GM18517 (cell line): ENCODE results near the gene TNFAIP8L3.

ENCODE experiments used
- ATAC-seq: cut with Tn5 transposase; IDR thresholded peaks from one replicate; pipeline ENCODE4 v1.9.1; 2021; ENCODE audit warnings: mild to moderate bottlenecking, moderate library complexity; ENCODE audit not compliant: unreplicated experiment

The TNFAIP8L3 gene

DNA sequence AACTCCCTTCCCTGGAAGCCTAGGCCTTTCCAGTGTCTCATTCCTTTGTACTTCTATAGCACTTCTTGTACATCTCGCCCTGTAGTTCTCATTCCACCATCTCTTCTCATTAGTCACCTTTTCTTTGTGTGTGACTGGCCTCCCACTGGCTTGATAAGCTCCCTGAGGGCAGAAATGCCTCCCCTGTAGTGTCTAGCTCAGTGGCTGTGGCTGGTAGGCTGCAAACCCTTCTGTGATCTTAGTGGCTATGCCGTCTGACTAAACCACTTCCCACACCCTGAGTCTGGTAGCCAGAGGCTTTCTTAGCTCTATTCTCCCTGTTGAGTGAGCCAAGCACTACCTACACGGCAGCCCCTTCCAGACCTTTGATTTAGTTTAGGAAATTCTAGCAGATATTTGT is 24.4 kb upstream of the TNFAIP8L3 start:
- ATAC-seq: no peak

DNA sequence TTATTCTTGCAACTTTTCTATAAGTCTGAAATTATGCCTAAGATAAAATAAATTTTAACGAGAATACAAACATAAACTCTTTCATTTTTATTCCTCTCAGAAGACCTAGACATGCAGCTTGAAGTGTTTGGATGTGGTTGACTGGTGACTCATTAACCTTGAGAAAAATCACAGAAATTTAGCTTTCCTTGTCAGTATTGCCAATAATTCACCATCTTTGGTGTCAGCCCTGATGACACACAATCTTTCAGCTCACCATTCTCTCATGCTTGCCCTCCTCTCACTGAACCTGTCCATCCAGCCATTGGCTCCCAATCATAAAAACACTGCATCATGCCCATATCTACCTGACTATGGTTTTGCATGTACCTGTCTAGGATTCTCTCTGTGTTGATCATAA is 22.6 kb upstream of the TNFAIP8L3 start:
- ATAC-seq: no peak

DNA sequence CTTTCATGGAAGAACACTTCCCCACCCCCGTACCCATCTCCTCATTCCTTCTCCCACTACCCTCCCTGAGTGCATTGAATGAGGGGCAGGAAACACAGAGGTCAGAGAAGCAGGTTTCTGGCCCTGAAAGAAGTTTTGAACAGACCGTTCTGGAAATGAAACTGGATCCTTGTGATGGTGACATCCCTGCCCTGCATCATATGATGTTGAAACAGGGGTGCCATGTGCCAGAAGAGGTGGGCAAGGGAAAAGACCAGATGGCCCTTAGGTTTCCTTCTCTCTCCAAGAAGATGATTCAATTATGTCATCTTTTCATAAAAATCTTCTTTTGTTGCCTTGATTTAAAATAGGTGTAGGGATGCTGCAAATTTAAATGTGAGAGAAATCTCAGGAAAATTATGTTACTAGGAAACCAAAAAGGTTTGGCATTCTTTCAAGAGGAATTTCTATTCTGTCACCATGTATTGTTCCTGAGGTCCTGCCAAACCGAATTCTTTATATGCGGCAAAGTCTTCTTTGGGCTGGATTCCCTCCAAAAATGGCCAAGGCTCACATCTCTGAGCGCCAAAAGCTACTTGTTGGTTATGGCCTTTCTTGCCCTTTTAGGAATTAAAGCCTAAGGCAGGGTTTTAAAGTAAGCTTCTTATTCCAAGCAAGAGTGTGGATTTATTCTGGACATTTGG is 19.9 kb upstream of the TNFAIP8L3 start:
- ATAC-seq: no peak

DNA sequence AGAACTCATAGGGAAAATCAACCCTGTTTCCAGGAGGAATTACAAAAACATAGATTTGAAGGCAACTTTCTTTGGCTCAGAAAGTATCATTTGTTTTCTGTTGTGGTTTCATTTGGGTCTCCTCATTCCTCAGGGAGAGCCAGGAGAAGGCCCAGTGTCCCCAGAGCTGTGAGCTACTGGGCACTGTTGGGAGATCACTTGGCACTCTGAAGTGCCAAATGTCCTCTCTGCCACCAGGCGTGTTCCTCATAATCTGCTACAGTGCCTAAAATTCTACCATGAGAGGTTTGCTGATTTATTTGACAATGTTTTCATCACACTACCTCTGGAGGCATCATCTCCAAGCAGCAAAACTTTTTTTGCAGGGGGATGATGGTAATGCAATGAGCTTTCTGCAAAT is 17.4 kb upstream of the TNFAIP8L3 start:
- ATAC-seq: no peak

DNA sequence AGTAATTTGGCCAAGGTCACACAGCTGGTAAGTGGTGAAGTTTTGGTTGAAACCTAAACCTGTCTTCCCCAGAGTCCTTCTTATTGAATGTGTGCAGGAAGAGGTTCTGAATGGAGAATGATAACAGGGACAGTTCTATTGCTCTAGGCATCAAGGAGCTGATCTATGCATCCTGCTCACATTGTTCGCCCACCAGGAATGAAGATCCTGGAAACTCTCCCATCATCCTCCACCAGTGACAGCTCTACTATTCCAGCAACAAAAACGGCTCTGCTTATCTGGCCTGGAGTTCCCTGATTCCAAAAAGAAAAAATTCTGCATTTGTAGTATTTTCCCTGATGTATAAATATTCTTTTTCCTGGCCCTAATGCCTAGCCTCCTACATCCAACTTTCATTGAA is 16.4 kb upstream of the TNFAIP8L3 start:
- no peak for ATAC-seq

DNA sequence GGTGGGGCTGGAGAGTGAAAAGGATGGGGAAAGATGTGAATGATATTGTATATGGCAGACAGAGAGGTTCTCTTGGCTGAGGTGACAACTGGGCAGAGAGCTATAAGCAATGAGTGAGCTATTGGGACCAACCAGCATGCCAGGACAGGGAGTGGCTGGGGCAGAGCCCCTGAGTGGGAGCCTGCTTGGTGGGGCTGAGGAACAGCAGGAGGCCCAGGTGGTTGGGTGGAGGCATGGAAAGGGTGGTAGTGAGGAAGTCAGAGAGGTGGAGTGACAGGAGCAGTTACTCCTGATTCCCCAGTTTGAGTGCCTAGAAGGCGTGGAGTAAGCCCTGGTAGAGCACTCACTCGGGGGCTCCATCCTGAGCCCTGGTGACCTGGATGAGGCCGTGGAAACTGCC is 15.5 kb upstream of the TNFAIP8L3 start:
- ATAC-seq: no peak

DNA sequence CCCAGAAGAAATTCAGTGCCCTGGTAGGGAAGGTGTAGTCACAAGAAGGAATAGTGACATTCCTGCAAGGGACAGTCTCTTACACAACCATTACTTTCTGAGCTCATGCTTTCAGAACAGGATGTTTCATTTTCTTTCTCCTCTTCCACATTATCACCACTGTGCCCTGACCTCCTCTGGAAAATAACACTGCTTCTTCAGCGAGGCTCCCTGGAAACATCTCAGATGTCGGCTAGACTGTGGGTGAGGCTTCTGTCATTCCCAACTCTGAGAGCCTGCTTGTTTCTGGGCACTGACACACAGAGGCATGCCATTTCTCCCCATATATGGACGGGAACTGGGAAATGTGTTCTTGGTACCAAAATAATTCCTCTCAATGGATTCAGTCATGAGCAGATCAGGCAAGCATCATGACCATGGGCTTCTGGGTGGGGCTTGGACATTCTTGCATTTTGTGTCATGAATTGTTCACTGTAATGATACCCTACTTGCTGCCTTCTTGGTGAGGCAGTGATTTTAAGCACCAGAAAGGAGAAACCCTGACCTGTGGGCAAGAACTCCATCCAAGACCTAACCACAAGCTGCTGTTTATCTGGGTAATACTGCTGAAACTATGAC is 14.3 kb upstream of the TNFAIP8L3 start:
- no peak for ATAC-seq

DNA sequence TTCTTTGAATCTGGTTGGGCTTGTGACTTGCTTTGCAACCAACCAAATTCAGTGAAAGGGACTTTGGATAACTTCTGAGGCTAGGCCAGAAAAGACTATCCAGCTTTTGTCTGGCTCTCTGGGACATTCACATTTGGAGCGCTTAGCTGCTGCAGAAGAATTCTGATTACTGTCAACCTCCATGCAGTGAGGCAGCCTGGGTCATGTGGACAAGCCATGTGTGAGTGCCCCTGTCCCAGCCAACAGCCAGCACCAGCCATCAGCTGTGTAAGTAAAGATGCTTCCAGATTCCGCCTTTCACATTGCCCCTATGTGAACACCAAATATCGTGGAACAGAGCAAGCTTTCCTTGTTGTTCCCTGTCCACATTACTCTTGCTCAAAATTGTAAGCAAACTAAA is 12.9 kb upstream of the TNFAIP8L3 start:
- ATAC-seq: no peak

DNA sequence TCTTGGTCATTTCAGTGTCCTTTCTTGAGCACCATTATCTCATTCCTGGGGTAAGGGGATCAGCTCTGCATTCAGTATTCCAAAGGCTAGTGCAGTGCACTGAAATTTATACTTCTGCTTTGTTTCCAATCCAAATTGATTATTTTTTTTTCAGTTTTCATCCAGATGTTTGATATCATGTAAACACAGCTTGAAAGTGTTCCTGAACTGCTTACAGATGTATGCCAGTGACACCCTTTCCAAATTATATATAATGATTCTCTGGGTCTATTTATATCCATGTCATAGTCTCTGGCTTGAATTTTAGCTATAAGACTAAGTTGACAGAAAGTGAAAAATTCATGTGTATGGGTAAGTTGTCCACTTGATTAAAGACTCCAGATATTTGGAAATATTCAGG is 11.8 kb upstream of the TNFAIP8L3 start:
- no peak for ATAC-seq

DNA sequence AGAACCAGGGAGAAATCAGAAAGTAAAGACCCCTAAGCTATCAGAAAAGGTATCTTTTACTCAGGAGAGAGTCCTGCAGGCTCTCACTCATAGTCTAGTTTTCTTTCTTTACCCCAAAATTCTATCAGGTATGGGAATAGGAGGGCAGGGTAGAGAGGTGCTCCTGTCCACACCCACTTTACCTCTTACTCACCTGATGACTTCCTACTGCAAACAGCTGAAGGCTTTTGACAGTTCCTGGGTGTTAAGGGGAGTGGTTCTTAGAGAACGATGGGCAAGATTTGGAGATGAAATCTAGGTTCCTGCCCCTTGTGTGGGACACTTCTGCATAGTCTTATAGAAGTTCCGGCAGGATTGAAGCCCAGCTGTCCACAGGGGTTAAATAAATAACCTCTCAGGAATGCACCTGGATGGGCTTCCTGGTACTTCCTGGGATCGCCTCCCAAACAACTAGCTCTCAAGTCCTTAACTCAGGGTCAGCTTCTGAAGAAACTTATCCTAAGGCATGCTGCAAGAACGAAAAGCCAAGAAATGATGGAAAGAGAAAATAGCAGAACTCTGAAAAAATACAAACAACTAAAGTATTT is 10.8 kb upstream of the TNFAIP8L3 start:
- no peak for ATAC-seq

DNA sequence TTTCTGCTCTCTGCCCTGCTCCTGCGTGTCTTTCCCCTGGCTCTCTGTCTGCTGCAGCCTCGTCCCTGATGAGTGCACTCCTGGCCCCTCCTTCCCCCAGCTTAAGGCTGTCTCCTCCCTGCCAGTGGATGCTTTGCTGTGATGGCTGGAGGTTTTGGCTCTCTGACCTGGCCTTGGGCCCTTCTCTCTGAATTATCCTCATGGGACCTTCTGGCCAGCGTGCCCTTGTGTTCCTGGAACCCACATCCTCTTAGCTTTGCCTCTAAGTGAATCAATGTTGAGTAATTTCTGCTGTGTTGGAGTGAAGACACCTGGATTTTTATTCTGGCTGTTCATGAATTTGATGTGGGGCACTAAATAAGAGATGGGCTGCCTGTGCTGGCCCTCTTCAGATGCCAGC is 9.8 kb upstream of the TNFAIP8L3 start:
- ATAC-seq: no peak

DNA sequence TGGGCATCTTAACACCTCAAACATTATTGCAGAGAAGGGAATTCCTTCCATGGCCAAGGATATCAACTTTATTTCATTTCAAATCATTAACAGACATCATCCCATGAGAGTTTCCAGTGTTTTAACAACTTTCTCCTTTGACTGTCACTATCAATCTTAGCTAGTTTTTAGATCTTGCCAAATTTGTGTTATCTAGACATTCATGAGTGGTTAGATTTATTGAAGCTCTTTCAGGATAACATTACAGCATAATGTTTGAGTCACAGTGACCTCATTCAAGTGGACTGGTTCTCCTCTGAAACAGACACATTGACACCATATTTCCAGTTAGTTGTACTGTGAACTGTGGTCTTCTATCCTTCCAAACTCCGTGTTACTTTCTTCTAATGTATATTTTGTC is 8.6 kb upstream of the TNFAIP8L3 start:
- no peak for ATAC-seq

DNA sequence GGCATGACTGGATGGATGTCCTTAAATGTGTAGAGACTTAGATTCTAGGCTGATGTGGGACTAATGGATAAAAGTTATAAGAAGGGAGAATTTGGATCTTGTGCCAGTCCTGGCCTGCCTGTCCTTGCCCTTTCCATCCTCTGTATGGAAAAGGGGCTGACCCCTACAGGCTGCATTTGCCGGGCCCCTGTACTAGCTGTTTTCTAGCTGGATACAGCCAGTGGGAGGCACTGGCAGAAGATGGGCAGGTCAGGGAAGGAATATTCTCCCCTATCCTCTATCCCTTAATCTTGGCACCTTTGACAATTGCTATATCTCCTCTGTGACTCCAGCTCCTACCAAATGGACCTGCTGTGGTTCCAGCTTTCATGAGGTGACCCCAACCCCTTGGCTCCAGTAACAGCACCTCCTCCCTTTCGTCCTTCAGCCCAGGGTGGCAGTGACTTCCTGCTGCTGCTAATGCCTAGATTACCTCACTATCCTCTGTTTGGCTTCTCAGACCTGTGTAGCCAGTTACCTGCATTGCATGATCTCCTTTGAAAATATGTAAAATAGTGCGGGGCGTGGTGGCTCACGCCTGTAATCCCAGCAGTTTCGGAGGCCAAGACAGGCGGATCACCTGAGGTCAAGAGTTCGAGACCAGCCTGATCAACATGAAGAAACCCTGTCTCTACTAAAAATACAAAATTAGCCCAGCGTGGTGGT is 6.2 kb upstream of the TNFAIP8L3 start:
- ATAC-seq: no peak

DNA sequence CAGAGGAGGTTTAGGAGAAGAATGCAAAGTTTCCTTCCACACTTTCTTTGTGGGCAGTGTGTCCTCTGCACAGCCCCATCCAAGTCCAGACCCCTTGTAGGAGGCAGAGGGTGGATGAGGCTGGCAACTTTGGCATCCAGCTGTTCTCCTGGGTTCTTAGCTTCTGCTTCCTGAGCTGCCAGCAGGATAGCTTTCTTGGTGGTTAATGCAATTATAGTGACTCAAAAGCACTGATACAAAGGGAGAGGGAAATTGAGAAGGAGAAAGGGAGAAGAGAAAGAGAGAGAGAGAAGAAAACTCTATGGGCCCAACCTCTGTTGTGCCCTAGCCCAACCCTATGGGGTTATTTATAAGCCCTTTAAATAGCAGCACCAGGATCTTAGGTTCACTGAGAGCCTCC is 4.5 kb upstream of the TNFAIP8L3 start:
- no peak for ATAC-seq

DNA sequence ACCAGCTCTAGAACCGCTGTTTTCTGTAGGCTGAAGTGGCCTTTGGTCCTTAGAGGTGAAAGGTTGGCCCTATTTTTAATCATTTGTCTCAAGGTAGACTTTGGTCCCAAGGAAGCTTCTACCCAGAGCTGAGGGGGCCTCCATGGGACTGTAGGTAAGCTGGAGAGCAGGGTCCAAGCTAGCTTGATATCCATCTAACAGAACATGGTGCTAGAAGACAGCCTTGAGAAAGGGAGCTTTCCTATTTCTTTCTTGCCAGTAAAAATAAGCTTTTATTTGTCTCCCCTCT is 3.6 kb upstream of the TNFAIP8L3 start:
- no peak for ATAC-seq

DNA sequence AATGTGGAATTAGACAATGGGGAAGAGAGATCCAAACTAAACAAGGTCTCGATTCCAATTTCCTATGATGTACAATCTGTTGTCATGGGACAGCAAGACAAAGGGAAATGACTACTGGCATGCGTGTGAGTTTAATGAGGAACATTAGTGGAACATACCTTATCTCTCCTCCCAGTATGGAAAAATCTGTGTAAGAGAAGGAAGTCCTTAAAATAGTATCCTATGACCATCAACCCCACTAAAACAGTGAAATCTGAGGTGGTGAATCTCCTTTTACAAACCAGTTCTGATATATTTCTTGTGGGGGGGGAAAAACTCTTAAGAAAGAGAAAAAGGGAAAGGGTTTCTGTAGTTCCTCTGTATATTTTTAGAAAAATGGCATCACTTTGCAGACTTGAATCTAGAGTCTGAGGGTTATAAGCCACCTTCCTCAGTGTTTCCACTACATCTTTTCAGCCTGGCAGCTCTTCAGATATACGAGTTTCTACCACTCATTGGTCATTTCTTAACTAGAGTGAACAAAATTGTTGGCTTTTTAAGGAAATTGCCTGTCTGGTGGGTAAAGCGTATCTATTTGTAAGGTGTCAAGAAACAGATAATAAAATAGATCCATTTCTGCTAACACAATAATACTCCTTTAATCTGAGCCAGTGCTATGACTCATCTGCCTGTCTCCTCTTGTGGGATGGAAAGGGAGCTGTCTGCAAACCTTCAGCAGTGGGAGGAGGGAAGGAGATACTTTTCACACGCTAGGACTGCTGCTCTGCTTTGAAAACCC is 3.0 kb upstream of the TNFAIP8L3 start:
- no peak for ATAC-seq

DNA sequence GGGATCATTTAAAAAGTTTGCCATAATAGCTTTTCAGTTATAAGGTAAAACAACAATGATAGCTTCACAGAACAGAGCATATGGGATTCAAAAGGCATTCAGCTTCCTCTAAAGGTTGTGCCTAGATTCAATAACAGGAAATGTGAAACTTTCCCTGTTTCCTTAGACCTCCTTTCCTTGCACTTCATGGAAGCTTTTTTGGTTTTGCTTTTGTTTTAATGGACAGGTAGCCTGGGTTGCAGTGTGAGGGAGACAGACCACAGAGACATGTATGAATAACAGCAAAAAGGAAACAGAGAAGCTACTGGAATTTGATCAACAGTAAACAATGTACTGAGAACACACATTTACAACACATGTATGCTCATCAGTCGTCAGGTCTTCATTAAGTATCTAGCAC is 2.3 kb upstream of the TNFAIP8L3 start:
- ATAC-seq: no peak

DNA sequence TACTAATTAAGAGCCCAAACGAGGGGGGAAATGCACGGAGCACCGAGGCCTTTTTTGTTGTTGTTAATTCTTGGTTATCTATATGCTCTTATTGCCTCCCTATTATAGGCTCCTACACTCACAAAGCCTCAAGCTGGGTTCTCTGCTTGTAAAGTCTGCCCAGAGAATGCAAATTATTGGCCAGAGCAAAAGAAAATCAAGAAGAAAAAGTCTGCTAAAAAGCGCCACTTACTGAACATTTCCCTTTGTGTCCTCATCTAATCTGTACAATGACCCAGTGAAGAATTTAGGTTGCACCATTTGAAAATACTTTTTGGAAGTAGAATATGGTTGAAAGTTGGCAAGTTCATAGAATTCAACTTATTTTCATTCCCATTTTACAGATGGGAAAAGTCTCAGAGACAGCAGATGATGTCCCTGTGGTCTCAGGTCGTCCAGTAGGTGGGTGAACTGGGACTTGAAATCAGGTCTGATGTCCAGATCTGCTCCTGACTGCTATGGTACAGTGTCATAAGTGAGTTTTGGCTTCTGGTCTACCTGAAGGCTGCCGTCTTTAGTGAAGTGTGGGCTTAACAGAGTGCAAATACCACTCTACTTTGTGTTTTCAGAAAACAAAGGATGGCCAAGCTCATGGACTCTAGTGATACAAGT is 1.1 kb upstream of the TNFAIP8L3 start:
- no peak for ATAC-seq

DNA sequence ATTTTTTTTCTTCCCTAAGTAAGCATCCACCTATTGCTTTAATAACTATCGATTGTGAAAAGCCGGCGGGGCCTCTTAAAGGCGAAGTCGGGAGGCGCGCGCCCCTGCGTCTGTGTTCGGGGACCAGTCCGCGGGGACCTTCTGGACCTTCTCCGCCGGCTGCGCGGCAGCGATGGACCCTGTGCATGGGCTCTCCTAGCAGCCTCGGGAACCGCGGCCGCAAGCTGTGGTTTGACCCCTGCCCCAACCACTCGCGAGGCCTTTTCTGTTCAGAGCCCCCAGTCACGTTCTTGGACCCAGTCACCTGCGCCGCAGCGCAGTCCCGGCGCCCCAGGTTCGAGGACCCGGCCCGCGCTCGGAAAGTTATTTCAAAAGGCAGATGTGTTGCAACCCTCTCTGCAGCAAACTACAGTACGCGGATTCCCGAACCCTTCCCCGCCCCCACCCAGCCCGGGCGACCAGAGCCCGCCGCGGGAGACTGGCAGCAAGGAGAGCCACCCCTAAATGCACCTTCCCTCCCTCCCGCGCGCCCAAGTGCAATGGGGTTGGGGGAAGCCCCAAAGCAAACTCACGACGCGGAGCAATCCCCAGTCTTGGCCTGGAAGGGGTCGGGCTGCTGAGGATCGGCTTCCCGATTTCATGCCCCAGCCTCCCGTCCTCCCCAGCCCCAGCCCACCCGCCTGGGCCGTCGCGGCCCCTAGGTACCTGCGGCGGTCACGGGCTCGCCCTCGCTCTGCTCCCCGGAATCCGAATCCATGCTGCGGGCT is 684 bp downstream of the TNFAIP8L3 start:
- ATAC-seq: no peak

DNA sequence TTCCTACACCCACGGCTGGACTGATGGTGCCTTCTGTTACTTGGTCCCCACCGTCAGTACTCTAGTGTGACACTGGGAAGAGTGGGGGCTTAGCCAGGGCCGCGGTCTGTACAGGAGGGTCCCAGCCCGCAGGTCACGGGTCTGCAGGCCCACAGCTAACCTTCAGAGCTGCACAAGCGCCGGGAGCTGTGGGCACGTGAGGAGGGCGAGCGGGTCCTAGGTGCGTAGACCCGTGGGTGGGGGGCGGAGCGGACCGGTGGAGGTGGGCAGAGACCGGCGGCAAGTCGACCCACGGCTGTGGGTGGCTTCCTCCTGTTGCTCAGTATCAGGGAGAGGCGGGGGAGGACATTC is 1.2 kb downstream of the TNFAIP8L3 start:
- no peak for ATAC-seq
